OCI-M2 (cell line): ENCODE measurements around the gene AEBP2.
"Not testable (repeated sequence)": the region's sequence is repeated elsewhere in the genome, so short reads cannot be mapped to it uniquely, and the experiment has no call there.

Experiments used
- DNase-seq: peaks from one replicate; lab custom pipeline; 2025; ENCODE audit not compliant: unreplicated experiment; lab: John Stamatoyannopoulos, UW

AEBP2 gene

DNA sequence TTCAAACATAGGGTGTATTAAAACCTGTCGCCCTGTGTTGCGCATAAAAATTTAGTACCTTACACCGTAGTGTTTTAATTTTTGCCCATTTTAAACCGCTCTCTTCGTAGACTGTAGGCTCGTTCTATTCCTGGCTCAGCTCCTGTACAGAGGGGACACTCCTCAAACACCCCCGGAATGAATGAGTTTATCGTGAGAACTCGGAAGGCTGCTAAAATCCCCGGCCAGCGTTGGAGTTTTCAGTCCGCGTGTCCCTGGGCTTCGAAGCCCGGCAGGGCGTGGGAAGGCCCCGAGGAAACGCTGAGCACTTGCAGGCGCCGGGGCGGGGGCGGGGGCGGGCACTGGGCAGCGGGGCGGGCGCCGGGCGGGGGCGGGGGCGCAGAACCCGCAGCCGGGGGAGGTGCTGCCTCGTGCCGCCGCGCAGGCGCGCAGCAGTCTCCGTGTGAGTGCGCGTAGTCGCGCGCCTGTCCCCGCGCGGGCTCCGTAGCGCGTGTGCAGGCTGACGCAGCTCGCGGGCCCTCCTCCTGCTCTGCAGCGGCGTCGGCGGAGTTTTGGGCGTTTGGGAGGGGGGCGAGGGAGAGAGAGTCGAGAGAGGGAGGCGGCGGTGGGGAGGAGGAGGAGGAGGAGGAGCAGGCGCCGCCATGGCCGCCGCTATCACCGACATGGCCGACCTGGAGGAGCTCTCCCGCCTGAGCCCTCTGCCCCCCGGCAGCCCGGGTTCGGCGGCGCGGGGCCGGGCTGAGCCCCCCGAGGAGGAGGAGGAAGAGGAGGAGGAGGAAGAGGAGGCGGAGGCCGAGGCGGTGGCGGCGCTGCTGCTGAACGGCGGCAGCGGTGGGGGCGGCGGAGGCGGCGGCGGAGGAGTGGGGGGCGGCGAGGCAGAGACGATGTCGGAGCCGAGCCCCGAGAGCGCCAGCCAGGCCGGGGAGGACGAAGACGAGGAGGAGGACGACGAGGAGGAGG is at the start of gene AEBP2:
AEBP2 (plus strand) TSS at position 434 of the 960 bp plus-strand sequence; CDS start at position 642, 208 bp downstream.
- no peak for DNase-seq

- no peak for DNase-seq
Observed at GRCh38 chr12:19390051-19390598, 49.2 kb upstream of the AEBP2 start.

DNA sequence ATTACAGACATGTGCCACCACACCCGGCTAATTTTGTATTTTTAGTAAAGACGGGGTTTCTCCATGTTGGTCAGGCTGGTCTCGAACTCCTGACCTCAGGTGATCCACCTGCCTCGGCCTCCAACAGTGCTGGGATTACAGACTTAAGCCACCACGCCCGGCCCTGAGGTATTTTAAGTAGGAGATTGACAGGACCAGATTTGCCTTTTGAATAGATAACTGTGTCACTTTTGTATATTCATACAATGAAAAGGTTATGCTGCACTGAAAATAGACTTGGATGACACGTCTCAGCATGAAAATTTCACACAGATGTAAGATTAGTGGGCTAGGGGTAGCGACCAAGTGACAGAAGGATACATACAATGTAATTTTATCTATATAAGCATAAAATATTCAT is 46.6 kb upstream of the AEBP2 start:
- DNase-seq, result not testable (repeated sequence)

DNA sequence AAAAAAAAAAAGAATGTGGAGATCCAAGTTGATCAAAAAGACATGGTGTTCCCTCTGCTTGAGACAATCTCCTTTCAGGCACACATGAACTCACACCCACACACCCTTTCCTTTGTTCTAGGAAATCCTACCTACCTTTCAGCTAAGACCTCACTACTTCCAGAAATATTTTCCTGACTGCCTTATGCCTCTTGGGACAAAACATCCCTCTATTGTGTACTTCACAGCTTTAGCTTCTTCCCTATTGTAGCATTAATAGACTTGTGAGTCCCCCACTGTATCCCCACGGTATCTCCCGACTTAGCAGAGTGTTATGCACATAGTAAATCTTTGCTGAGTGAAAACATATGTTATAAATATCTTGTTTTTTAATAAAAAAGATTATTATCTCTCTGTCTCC is 44.9 kb upstream of the AEBP2 start:
- DNase-seq, result no peak

DNA sequence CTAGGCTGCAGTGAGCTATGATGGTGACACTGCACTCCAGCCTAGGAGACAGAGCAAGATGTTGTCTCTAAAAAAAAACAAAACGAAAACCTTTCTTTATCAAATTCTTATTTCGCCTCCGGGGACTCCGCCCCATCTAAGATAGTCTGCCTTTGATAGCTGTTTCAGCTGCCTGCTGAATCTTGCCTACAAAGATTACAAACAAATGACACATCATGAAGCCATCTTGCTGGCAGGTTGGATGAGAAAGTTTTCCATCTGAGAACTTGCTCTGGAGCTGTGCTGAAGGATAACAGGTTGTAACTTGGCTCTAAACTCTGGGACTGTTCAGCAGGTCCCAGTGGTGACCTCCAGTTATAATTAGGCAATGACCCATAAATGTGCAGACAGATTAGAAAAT is 41.8 kb upstream of the AEBP2 start:
- no peak for DNase-seq

DNA sequence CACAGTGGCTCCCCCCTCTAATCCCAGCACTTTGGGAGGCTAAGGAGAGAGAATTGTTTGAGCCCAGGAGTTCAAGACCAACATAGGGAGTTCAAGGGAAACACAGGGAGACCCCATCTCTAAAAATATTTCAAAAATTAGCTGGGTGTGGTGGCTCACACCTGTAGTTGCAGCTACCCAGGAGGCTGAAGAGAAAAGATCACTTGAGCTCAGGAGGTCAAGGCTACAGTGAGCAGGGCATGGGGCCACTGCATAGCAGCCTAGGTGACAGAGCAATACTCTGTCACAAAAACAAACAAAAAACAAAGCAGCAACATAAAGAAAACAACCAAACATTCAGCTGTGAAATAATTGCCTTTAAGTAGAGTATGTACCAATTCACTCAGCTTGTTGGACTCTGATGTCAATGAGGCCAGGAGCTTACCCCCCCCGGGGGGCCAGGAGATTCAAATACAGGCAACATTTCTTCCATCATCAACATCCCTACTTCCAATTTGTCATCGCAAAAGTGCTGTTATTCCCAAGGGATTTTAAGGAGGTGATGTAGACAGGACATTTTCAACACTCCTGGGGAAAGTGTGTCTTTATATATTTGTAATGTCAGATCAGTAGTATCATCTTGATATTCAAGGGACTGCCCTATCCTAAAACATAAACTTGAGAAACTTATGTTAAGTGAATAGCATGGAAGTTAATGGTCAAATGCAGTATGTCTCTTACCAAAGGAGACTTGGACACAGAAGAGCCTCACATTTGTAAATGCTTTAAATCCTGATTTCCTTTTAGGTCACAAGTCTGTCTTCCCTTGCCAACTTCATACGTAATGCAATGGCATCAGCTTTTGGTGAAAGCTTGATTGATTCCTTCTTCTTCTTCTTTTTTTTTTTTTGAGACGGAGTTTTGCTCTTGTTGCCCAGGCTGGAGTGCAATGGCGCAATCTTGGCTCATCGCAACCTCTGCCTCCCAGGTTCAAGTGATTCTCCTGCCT is 40.6 kb upstream of the AEBP2 start:
- no peak for DNase-seq

GRCh38 chr12:19400649-19401285 is 38.5 kb upstream of the AEBP2 start:
- not testable (repeated sequence) for DNase-seq

GRCh38 chr12:19402211-19402610 is 37.1 kb upstream of the AEBP2 start:
- DNase-seq, result no peak

DNA sequence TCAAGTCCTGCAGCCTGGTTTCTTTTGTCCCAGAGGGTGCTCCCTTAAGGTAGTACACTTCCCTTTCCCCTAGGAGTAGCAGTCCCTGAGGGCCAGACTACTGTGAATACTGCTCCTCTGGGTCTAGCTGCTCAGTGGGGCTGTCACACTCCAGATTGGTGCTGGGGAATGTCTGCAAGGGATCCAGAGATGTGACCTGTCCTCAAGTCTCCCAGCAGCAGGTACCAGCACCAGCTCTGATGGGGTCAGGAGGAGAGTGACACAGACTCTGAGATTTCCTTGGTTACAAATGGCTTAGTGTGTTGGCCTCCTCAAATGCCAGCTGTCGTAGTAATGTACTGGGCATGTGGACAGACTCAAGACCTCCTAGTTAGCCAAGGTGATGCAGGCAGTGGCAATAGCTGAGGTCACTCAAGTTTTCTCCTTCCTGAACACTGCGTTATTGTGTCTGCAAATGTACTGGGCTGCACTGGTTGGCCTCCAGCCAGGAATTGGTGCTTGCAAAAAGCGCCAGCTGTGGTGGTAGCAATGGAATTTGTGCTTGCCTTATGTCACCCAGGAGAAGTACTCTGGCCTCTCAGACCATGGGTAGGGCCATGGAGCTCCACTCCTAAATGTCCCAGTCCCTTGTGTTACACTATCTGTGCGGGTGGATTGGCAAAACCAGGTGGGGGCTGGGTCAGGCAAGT is 36.4 kb upstream of the AEBP2 start:
- no peak for DNase-seq

DNA sequence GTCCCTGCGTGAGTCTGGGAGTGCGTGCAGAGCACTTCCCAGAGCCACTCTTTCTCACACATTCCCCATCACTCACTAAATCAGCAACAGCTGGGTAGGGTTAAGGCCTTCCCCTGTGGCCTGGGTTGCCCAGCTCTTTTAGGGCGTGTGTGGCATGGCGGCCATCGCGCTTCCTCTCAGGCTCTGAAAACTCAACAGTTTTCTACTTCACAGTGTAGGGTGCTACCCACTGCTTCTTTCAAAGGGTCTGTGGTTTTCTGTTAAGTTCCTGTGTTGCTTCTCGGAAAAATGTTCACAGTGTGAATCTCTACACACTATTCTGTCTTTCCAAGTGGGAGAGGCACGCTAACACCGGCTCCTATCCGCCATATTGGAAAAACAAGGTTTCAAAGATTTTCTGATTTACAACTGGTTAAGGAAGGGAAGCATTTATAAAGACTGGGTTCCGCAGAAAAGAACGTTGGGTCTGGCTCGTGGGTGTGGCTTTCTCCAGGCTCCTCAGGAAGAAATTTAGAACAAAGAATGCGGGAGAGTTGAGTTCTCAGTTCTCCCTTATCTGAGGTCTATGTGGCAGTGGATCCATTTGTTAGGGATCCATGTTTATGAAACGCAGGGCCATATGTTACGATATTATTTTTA is 34.9 kb upstream of the AEBP2 start:
- no peak for DNase-seq

DNA sequence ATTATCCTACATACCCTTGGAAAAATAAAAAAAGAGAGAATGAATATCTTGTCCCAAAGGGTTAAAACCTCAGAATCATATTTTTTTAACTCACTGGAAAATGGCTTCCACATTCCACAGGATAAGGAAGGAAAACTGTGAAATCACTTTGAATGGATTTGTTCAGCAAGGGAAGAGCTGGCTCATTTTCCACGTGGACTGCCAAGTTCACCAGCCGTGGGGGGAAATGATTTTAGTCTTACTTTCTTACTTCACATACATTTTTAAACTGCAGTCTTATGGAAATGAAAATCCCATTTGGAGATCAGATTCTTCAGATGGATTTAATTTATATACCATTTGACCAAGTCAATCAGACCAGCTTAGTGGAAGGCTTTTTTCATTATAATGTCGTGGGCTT is 29.9 kb upstream of the AEBP2 start:
- DNase-seq, result no peak

GRCh38 chr12:19410211-19410610 is 29.1 kb upstream of the AEBP2 start:
- DNase-seq, result no peak

- no peak for DNase-seq
Observed at GRCh38 chr12:19410629-19411185, 28.6 kb upstream of the AEBP2 start.

DNA sequence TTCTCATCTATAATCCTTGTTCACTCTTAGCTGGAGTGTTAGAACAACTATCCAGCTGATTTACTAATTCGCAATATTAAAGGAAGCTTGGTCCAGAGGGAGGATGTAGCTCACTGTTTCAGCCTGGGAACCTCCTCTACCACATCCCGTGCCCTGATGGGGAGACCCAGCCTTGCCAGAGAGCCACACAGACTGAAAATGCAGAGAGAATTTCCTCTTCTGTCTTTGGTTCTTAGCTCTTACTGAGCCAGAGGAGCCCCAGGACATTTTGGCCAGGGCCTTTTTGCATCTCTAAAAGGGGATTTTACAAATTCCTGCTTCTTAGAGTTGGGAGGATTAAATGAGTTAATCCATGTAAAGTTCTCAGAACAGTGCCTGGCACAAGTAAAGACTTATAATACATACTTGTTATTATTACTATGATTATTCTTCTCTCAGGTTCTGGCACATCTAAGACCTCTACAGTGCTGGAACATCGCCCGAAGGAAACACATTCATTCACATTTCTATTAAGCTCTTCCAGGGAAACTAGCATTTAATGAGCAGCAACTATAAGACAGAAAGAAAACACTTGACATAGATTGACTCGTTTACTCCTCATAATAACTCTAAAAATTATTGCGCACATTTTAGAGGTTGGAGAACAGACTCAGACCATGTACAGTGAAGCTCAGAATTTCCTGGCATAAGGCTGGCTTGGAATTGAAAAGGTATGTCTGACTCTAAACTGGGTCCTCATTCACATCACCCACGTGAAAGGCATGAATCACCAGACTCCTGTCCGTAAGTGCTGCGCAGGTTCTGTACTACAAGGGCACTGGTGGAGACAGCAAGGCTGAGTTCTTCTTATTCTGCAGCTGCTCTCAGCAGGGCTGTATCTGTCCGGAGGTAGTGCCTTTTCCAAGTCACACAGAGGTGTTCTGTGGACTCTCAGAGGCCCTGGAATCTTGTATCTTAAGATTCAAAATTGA is 27.8 kb upstream of the AEBP2 start:
- DNase-seq, result no peak

GRCh38 chr12:19412844-19413243 is 26.4 kb upstream of the AEBP2 start:
- no peak for DNase-seq

- DNase-seq, result not testable (repeated sequence)
Observed at GRCh38 chr12:19413582-19413981, 25.7 kb upstream of the AEBP2 start.

DNA sequence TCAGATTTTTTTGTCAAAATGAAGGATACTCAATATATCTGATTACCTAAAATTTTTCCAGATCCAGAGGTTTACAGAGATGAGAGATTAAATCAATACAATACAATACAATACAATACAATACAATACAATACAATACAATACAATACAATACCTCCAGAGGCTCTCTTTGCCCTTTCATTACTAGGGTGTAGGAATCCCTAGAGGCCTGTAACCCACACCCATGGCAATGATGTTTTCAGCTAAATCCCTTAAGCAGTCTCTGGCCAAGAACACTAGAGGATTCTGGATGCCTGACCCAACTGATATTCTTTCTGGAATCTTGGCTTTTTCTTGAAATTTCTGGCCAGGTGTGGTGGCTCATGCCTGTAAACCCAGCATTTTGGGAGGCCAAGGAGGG is 23.7 kb upstream of the AEBP2 start:
- DNase-seq, result no peak

DNA sequence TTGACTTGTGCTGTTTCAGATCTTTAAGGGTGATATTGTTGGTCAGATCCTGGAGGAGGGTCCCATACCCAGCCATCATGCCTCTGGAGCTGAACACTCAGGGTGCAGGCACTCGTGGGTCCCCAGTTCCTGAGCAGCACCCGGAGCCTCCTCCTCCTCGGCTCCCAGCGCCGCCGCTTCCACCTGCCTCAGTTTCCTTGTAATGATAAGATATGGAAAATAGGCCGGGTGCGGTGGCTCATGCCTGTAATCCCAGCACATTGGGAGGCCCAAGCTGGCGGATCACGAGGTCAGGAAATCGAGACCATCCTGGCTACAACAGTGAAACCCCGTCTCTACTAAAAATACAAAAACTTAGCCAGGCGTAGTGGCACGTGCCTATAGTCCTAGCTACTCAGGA is 20.2 kb upstream of the AEBP2 start:
- no peak for DNase-seq
